Superior temporal gyrus (tissue), 1 donor: ENCODE results near the gene PGRMC1.
"Not testable (repeated sequence)": the region's sequence is repeated elsewhere in the genome, so short reads cannot be mapped to it uniquely, and the experiment has no call there.

Experiments used
- DNase-seq: peaks from one replicate; pipeline ENCODE4 v3.0.0-alpha.2; 2016; ENCODE audit errors: extremely low spot score

The PGRMC1 gene

DNA sequence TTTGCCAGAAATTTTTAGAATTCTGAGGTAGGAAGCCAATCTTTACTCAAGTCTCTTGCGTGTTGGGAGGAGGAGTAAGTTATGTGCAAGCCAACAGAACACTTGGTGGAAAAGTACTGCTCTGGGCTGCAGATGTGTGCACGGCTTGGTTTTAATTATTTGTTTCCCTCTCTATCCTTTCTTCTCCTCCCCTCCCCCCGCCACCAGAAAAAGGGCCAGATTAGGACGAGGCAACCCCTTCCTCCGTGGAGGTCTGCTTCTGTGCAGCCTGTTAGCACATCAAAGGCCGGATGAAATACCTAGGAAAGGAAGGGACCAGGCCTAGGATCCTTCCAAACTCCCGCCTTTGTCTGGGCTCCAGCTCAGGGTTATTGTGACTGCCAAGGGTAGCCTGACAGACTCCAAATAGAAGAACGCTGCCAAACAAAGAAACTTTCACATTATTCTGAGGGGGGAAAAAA lies 1.0 kb upstream of the PGRMC1 start:
- DNase-seq = no peak

- DNase-seq = no peak
These were observed 807 bp downstream of the PGRMC1 start for GRCh38 chrX:119236623-119237561.

DNA sequence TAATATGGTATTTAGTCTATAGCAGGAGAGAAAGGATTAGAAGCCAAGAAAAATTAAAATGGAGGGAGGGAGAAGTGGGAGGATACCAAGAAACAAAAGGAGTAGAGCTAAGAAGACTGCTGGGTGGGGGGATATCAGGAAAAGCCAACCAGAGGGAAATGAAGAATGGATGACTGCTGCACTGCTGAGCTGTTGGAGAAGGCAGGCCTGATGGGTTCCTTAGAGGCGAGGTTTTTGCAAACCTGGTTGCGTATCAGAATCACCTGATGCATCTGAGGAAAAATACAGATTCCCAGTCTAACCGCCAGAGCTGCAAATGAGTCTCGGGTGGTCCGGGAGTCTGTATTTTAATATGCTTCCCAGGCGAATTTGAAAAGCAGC lies 1.5 kb downstream of the PGRMC1 start:
- no peak for DNase-seq

GRCh38 chrX:119238557-119238956 lies 2.5 kb downstream of the PGRMC1 start:
- DNase-seq = no peak

- no peak for DNase-seq
These were observed 4.3 kb downstream of the PGRMC1 start for GRCh38 chrX:119240356-119240755.

GRCh38 chrX:119247702-119248101 lies 11.6 kb downstream of the PGRMC1 start:
- DNase-seq = no peak

GRCh38 chrX:119249891-119250290 lies 13.8 kb downstream of the PGRMC1 start:
- DNase-seq = no peak

- no peak for DNase-seq
These were observed 15.3 kb downstream of the PGRMC1 start for GRCh38 chrX:119251386-119251785.

DNA sequence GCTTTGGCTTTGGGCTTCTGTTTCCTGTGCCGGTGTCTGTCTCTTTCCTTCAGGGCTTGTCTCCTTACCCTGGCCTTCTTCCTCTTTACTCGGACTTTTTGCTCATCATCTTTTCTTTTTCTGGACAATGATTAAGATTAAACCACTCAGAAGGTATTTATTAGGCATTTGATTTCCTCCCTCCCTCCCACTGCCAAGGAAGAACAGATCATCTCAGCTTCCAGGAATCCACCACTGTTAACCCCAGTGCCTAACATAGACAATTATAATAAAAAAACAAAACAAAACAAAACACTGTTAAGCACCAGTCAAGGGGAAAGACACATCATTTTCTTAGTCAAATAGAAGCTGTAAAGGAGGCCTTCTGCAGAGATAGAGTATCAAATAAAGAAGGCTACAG lies 16.6 kb downstream of the PGRMC1 start:
- DNase-seq = no peak

DNA sequence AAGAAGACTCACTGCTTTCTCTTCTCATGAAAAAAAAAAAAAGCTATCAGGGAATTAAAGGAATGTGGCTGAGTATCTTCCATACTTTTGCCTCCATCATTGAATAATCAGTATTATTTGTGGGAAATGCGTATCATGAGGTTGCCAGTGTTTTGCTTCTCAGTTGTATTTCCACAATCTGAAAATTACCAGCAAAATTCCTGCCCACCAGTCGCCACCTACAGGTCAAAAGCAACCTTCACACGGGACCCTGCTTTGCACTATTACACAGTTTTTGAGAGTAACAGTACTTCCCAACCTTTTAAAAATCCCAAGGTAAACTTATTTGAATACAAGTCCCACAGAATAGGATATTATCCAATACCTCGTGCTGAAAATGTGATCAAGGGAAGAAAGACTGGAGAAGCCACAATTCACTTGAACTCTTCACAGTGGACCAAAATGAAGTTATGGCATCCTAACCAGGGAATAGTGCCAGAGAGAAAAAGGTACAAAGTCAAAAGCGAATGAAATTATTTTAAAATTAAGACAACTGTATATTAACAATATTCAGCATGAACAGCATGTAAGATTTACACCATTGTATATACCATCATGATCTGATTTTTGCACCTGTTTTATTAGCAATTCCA lies 30.4 kb downstream of the PGRMC1 start:
- DNase-seq = peak; percentile 48

- not testable (repeated sequence) for DNase-seq
These were observed 31.0 kb downstream of the PGRMC1 start for GRCh38 chrX:119267115-119267514.

DNA sequence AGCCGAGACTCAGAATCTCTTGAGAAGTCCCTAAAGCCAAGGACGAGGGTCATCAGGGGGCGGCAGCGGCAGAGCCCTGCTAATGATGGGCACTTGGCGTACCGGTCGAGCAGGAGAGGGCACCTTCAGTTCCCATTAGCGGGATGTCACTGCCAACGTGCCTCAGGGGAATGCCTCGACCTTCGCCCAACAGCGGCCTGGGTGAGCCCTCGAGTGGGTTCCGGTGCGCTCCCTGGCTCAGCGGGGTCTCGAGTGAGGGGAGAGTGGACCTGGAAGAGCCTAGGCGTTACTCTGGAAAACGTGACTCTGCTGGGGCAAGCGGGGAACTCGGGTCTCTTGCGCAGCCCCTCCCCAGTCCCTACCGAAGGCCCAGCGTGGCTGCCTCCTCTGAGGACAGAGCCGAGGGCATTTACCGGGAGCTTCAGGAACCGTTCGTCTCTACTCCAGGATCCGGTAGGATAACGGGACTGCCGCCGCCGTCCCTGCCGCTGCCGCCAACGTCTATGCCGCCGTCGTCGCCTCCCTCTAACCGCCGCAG lies 36.9 kb downstream of the PGRMC1 start:
- DNase-seq = no peak

- no peak for DNase-seq
These were observed 37.5 kb downstream of the PGRMC1 start for GRCh38 chrX:119273420-119274192.

DNA sequence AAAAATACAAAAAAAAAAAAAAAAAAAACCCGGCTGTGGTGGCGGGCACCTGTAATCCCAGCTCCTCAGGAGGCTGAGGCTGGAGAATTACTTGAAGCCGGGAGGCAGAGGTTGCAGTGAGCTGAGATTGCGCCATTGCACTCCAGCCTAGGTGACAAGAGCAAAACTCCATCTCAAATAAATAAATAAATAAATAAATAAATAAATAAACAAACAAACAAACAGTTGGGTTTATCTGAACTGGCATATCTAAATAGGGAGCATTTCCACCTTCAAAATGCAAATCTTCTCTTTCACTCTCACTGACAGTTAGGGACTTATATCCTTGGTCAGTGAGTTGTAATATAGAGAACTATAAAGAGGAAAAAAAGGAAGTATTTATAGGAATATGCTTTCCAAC lies 46.3 kb downstream of the PGRMC1 start:
- not testable (repeated sequence) for DNase-seq

GRCh38 chrX:119288890-119289393 lies 52.9 kb downstream of the PGRMC1 start:
- DNase-seq = no peak

DNA sequence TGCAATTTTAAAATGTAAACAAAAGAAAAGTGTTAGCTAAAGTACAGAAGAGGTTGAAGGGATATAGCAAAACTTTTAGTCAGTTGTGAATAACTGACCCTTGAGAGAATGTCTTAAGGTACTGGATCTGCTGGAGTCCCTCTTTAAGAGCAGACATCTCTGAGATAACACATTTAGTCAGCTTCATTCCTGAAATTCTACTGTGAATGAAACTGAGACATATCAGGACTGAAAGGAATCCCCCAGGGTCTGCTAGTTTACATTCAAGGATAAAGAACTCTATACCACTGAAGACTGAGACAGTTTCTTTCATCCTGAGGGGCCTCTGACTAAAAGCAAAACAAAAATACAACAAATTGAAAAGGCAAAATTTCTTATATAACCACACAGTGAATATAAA lies 54.4 kb downstream of the PGRMC1 start:
- no peak for DNase-seq

GRCh38 chrX:119291246-119291645 lies 55.2 kb downstream of the PGRMC1 start:
- not testable (repeated sequence) for DNase-seq

GRCh38 chrX:119292445-119292844 lies 56.4 kb downstream of the PGRMC1 start:
- no peak for DNase-seq
